DND-41 (cell line): ENCODE measurements around the gene SGMS1.
"Not testable (repeated sequence)": the region's sequence is repeated elsewhere in the genome, so short reads cannot be mapped to it uniquely, and the experiment has no call there.

Experiments
- ATAC-seq: fragments of 200-7000 bp; cut with Tn5 transposase; 3 replicates; pipeline ENCODE4 v1.9.1; 2021; ENCODE audit warnings: low read depth; ENCODE audit not compliant: insufficient read depth
- DNase-seq: peaks from one replicate; pipeline ENCODE4 v3.0.0-alpha.2; 2020
- H2AFZ ChIP-seq: 2 replicates; pipeline ENCODE4 v1.6.0; 2012; ENCODE audit warnings: low read depth, low read length
- H3K27ac ChIP-seq: 2 replicates; pipeline ENCODE4 v1.5.1; 2012; ENCODE audit warnings: low read length, inconsistent platforms
- H3K27me3 ChIP-seq: fragments of 200-600 bp; sonication (generic); 2 replicates; pipeline ENCODE4 v1.6.0; 2012; ENCODE audit warnings: low read length, mild to moderate bottlenecking, inconsistent platforms; ENCODE audit not compliant: insufficient read depth, poor library complexity
- H3K36me3 ChIP-seq: 2 replicates; pipeline ENCODE4 v1.5.1; 2012; ENCODE audit warnings: low read length, inconsistent platforms; ENCODE audit not compliant: insufficient read depth
- H3K4me1 ChIP-seq: 2 replicates; pipeline ENCODE4 v1.5.1; 2012; ENCODE audit warnings: mild to moderate bottlenecking, low read length; ENCODE audit not compliant: insufficient read depth
- H3K4me2 ChIP-seq: 2 replicates; pipeline ENCODE4 v1.6.0; 2012; ENCODE audit warnings: mild to moderate bottlenecking, moderate library complexity, low read length, inconsistent platforms; ENCODE audit not compliant: insufficient read depth
- H3K4me3 ChIP-seq, 2 experiments: fragments of 200-600 bp in 1 of 2; shearing (Covaris generic) in 1 of 2; 2 replicates each; pipeline ENCODE4 v1.5.1; 2012 to 2016; ENCODE audit warnings: inconsistent platforms in 2 of 2, low read length in 2 of 2, mild to moderate bottlenecking in 2 of 2, low read depth in 1 of 2, moderate library complexity in 1 of 2
- H3K79me2 ChIP-seq: 2 replicates; pipeline ENCODE4 v1.6.0; 2012; ENCODE audit warnings: low read length, inconsistent platforms; ENCODE audit not compliant: insufficient read depth
- H3K9ac ChIP-seq: 2 replicates; pipeline ENCODE4 v1.6.0; 2012; ENCODE audit warnings: low read depth, mild to moderate bottlenecking, inconsistent platforms, low read length, moderate library complexity
- H3K9me3 ChIP-seq: 2 replicates; pipeline ENCODE4 v1.5.1; 2012; ENCODE audit warnings: low read length, moderate library complexity, mild to moderate bottlenecking, inconsistent platforms; ENCODE audit not compliant: insufficient read depth, severe bottlenecking
- H4K20me1 ChIP-seq: 2 replicates; pipeline ENCODE4 v1.6.0; 2012; ENCODE audit warnings: low read length; ENCODE audit not compliant: insufficient read depth
- EZH2 ChIP-seq: IDR thresholded peaks from 3 replicates; pipeline ENCODE4 v1.6.1; 2012; ENCODE audit warnings: borderline replicate concordance, low read depth, mild to moderate bottlenecking, moderate library complexity, low read length, inconsistent platforms; ENCODE audit not compliant: severe bottlenecking
- TF ChIP-seq, protein P1 (sequence below): IDR thresholded peaks from 2 replicates; pipeline ENCODE4 v1.5.1; 2012; ENCODE audit warnings: borderline replicate concordance, low read length, moderate library complexity, mild to moderate bottlenecking; ENCODE audit not compliant: poor library complexity, severe bottlenecking; ENCODE audit errors: extremely low read depth

Gene SGMS1

DNA sequence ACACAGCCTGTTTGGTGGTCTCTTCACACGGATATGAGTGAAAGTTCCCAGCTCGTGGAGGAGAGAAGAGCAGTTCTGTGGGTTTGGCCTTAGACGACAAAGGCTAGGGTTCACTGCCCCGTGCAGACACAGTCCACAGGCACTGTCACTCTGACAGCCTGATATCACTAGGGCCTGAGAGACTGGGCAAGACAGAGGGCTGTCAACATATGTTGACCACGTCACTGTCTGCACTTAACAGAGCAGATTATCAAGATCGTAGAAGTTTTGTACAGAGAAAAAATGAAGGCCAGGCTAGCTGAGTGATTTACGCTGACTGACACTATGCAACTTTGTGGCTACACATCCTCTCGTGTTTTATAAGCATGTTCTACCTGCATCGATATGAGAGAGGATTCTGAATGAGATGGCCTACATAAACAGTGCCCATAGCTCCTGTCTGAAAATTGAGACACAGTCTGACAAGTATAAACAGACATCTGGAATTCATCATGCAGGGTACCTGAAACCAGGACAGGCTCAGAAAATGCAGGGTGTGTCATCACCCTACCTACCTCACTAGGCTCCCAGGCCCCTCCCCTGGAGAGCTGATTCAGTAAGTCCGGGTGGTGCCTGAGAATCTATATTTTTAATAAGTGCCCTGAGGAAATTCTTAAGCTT lies 120.0 kb downstream of the SGMS1 start:
- Histone ChIP-seq H3K4me3 (no peak overlapping the region), H3K27ac (no peak overlapping the region), H3K4me2 (no peak overlapping the region), H3K9me3 (no peaks in the 10 kb centered on the region), H2AFZ (no peak overlapping the region), H3K79me2 (no peaks in the 10 kb centered on the region), H4K20me1 (no peaks in the 10 kb centered on the region), H3K36me3 (no peaks in the 10 kb centered on the region), H3K27me3 (no peaks in the 10 kb centered on the region), H3K9ac (no peak overlapping the region), H3K4me1 (no peaks in the 10 kb centered on the region)
- ATAC-seq (no peak), DNase-seq (no peak)
- TF ChIP-seq EZH2: no peak
- TF ChIP-seq, protein P1, sequence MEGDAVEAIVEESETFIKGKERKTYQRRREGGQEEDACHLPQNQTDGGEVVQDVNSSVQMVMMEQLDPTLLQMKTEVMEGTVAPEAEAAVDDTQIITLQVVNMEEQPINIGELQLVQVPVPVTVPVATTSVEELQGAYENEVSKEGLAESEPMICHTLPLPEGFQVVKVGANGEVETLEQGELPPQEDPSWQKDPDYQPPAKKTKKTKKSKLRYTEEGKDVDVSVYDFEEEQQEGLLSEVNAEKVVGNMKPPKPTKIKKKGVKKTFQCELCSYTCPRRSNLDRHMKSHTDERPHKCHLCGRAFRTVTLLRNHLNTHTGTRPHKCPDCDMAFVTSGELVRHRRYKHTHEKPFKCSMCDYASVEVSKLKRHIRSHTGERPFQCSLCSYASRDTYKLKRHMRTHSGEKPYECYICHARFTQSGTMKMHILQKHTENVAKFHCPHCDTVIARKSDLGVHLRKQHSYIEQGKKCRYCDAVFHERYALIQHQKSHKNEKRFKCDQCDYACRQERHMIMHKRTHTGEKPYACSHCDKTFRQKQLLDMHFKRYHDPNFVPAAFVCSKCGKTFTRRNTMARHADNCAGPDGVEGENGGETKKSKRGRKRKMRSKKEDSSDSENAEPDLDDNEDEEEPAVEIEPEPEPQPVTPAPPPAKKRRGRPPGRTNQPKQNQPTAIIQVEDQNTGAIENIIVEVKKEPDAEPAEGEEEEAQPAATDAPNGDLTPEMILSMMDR: no peak

DNA sequence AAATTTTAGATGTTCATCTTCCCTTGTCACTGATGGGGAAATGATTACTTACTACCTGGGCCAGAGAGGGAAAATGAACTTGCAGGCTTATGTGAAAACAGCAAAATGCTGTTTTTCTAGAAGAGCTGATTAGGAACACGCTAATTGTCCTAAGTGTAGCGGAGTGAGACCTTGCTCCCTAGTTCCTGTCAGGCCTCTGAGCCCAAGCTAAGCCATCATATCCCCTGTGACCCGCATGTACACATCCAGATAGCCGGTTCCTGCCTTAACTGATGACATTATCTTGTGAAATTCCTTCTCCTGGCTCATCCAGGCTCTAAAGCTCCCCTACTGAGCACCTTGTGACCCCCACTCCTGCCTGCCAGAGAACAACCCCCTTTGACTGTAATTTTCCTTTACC lies 120.6 kb downstream of the SGMS1 start:
- not testable (repeated sequence) for H3K36me3 ChIP-seq, H2AFZ ChIP-seq, H4K20me1 ChIP-seq, H3K4me1 ChIP-seq, H3K4me3 ChIP-seq, ATAC-seq, H3K9ac ChIP-seq, H3K27me3 ChIP-seq, H3K27ac ChIP-seq, H3K79me2 ChIP-seq, H3K4me2 ChIP-seq, DNase-seq, H3K9me3 ChIP-seq

DNA sequence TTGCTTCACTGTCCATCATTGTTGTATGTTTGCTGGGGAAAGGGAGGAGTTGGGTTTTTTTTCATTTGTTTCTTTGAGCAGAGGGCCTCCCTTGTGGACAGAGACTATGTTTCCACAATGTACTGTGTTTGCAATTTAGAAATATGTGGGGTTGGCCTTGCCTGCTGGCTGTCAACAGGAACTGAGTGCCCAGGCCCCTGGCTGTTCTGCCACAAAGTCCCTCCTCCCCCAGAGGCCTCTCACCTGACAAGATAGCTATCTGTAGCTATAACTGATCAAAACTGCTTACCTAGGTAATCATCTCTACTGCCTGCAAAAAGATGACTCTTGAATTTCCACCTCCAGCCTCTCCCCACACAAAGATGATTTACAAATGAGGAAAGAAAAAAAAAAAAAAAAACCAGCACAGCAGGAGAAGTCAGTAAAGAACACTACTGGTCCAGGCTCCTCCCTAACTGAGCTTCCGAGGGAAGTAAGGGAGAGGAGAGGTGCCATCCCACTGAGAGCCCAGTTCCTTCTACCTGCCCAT lies 121.8 kb downstream of the SGMS1 start:
- TF ChIP-seq EZH2: no peak
- TF ChIP-seq, protein P1: no peak
- Histone ChIP-seq H3K9me3 (no peaks in the 10 kb centered on the region), H3K4me3 (no peak overlapping the region), H3K27ac (no peak overlapping the region), H3K36me3 (no peaks in the 10 kb centered on the region), H3K79me2 (no peaks in the 10 kb centered on the region), H3K4me1 (no peaks in the 10 kb centered on the region), H3K27me3 (no peaks in the 10 kb centered on the region), H4K20me1 (no peaks in the 10 kb centered on the region), H3K9ac (no peak overlapping the region), H2AFZ (no peak overlapping the region), H3K4me2 (no peak overlapping the region)
- DNase-seq (no peak), ATAC-seq (no peak)

DNA sequence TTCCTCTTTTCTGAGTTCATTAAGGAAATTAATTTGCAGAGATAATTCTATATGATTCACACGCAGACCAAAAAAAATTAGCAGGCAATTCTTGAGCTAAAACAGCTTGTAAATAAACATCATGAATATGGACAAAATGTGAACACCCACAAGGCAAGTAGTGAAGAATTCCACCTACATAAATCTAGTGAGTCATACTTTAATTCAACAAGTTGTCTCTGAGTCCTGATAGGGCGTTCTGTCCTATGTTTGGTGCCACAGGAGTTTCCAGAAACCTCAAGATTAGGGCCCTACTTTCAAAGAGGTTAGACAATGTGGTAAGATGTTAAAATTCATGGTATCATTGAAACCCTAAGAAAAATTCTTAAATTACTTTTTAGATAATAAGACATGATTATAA lies 122.3 kb downstream of the SGMS1 start:
- no peak overlapping the region for H3K4me3 ChIP-seq
- H3K27ac ChIP-seq: no peak overlapping the region
- no peak overlapping the region for H3K4me2 ChIP-seq
- H2AFZ ChIP-seq: no peak overlapping the region
- no peaks in the 10 kb centered on the region for H3K9me3 ChIP-seq
- TF ChIP-seq, protein P1: no peak
- no peak for TF ChIP-seq EZH2
- no peak for ATAC-seq
- H3K27me3 ChIP-seq: no peaks in the 10 kb centered on the region
- H3K79me2 ChIP-seq: no peaks in the 10 kb centered on the region
- no peak overlapping the region for H3K9ac ChIP-seq
- no peak for DNase-seq
- H4K20me1 ChIP-seq: no peaks in the 10 kb centered on the region
- H3K36me3 ChIP-seq: no peaks in the 10 kb centered on the region
- H3K4me1 ChIP-seq: no peaks in the 10 kb centered on the region
